Neural cell (in vitro differentiated cells): ENCODE results near the gene YIPF1.

Experiments used
- EP300 ChIP-seq: fragments of 450-650 bp; conservative IDR thresholded peaks from 2 replicates; pipeline ENCODE4 v1.6.1; 2014; ENCODE audit warnings: antibody characterized with exemption, mild to moderate bottlenecking, moderate library complexity; ENCODE audit not compliant: poor library complexity, severe bottlenecking
- EZH2 ChIP-seq: fragments of 200-600, 300-800 bp; shearing (Covaris generic), sonication (generic); IDR thresholded peaks from 2 replicates; pipeline ENCODE4 v1.6.1; 2014; ENCODE audit warnings: antibody characterized with exemption, low read length, borderline replicate concordance, mild to moderate bottlenecking; ENCODE audit not compliant: insufficient read depth, poor library complexity, severe bottlenecking
- POLR2AphosphoS5 ChIP-seq: IDR thresholded peaks from 2 replicates; pipeline ENCODE4 v1.6.1; 2012
- RAD21 ChIP-seq: fragments of 450-650 bp; conservative IDR thresholded peaks from 2 replicates; pipeline ENCODE4 v1.6.1; 2014; ENCODE audit warnings: antibody characterized with exemption, mild to moderate bottlenecking, moderate library complexity
- REST ChIP-seq: IDR thresholded peaks from 2 replicates; pipeline ENCODE4 v1.6.1; 2012; ENCODE audit warnings: borderline replicate concordance
- SMC3 ChIP-seq: fragments of 450-650 bp; conservative IDR thresholded peaks from 2 replicates; pipeline ENCODE4 v1.6.1; 2014; ENCODE audit warnings: antibody characterized with exemption, mild to moderate bottlenecking, moderate library complexity; ENCODE audit not compliant: poor library complexity
- TAF1 ChIP-seq: IDR thresholded peaks from 2 replicates; pipeline ENCODE4 v1.6.1; 2012; ENCODE audit warnings: low read depth
- TF ChIP-seq, protein P1 (sequence below): fragments of 450-650 bp; IDR thresholded peaks from 2 replicates; pipeline ENCODE4 v1.5.1; 2014; ENCODE audit warnings: antibody characterized with exemption, mild to moderate bottlenecking, moderate library complexity; ENCODE audit not compliant: poor library complexity, severe bottlenecking

DNA sequence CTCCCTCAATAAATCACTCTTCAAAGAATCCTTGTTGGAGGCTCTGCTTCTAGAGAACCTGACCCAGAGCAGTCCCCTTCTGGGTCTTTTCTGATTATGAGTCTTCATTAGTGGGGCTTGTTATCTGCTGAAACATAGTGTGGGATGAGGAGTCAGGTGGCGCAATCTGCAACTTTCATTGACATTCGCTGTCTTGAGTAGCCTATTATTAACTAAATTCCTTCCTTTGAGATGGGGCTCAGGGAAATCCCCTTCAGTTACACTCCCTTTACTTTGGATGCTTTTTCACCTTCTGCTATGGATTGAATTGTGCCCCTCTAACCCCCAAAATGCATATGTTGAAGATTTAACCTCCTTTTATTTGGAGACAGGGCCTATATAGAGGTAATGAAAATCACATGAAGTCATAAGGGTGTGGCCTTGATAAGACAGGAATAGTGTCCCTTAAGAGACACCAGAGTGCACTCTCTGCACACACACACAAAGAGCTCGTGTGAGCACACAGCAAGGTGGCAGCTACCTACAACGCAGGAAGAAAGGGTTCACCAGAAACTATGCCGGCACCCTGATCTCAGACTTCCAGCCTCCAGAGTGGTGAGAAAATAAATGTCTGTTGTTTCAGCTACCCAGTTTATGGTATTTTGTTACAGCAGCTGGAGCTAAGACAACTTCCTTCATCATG lies 23.9 kb upstream of the YIPF1 start:
- TF ChIP-seq, protein P1, sequence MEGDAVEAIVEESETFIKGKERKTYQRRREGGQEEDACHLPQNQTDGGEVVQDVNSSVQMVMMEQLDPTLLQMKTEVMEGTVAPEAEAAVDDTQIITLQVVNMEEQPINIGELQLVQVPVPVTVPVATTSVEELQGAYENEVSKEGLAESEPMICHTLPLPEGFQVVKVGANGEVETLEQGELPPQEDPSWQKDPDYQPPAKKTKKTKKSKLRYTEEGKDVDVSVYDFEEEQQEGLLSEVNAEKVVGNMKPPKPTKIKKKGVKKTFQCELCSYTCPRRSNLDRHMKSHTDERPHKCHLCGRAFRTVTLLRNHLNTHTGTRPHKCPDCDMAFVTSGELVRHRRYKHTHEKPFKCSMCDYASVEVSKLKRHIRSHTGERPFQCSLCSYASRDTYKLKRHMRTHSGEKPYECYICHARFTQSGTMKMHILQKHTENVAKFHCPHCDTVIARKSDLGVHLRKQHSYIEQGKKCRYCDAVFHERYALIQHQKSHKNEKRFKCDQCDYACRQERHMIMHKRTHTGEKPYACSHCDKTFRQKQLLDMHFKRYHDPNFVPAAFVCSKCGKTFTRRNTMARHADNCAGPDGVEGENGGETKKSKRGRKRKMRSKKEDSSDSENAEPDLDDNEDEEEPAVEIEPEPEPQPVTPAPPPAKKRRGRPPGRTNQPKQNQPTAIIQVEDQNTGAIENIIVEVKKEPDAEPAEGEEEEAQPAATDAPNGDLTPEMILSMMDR, result no peak
- TF ChIP-seq EP300 (no peak), EZH2 (no peak), REST (no peak), POLR2AphosphoS5 (no peak), RAD21 (no peak), SMC3 (no peak), TAF1 (no peak)
